HG03135 (cell line): ENCODE data around the gene ZC3H6.

ENCODE experiments used
- ATAC-seq: cut with Tn5 transposase; IDR thresholded peaks from one replicate; pipeline ENCODE4 v1.9.1; 2021; ENCODE audit warnings: mild to moderate bottlenecking, moderate library complexity; ENCODE audit not compliant: unreplicated experiment

The ZC3H6 gene, protein sequence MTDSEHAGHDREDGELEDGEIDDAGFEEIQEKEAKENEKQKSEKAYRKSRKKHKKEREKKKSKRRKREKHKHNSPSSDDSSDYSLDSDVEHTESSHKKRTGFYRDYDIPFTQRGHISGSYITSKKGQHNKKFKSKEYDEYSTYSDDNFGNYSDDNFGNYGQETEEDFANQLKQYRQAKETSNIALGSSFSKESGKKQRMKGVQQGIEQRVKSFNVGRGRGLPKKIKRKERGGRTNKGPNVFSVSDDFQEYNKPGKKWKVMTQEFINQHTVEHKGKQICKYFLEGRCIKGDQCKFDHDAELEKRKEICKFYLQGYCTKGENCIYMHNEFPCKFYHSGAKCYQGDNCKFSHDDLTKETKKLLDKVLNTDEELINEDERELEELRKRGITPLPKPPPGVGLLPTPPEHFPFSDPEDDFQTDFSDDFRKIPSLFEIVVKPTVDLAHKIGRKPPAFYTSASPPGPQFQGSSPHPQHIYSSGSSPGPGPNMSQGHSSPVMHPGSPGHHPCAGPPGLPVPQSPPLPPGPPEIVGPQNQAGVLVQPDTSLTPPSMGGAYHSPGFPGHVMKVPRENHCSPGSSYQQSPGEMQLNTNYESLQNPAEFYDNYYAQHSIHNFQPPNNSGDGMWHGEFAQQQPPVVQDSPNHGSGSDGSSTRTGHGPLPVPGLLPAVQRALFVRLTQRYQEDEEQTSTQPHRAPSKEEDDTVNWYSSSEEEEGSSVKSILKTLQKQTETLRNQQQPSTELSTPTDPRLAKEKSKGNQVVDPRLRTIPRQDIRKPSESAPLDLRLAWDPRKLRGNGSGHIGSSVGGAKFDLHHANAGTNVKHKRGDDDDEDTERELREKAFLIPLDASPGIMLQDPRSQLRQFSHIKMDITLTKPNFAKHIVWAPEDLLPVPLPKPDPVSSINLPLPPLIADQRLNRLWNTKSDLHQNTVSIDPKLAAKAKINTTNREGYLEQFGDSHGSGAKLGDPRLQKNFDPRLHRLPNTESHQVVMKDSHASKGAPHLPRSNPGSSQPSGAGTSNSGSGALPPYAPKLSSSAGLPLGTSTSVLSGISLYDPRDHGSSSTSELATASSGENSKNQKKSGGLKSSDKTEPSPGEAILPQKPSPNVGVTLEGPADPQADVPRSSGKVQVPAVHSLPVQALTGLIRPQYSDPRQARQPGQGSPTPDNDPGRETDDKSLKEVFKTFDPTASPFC

DNA sequence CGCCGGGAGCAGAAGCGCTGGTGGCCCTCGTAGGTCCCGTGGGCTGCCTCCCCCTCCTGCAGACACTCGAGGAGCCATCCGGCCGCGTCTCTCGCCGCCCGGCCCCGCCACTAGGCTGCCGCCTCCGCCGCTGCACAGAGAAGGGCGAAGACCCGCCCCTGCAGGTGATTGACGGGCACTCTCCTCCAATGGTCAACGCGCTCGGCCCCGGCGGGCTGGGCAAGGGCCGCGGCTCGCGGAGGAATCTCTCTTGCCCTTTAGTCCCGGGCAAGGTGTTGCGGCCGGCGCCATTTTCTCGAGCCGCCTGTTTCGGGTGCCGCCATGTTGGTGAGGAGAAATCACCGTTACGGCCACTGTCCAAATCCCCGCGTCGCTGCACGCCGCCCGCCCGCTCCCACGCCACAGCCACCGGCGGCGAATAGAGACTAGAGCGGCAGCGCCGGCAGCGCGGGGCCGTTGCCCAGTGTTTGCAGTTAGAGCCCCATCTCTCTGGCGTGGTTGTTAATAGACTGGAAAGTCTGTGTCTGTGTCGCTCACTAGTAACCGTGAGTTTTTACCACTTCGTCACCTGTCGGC, at the start of gene ZC3H6:
TSS of gene ZC3H6 (plus strand) at position 287 of the 576 bp plus-strand sequence. CDS start 398 bp downstream, outside the sequence.
- ATAC-seq, result peak; percentile 93

DNA sequence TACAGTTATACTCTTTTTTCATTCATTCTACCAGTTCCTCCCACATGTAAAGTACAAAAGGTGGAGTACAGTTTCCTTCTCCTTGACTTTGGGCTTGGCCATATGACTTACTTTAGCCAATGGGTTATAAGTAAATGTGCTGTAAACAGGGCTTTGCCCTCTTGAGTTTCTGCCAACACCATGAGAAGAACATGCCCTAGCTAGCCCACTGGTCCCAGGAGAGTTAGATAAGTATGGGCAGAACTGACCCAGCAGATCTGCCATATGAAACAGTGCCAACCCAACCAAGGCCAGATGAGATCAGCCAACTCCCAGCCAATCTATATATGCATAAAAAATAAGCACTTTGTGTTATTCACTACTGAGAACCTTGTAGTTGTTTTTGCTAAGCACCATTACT, 46.0 kb upstream of the ZC3H6 start:
- no peak for ATAC-seq

DNA sequence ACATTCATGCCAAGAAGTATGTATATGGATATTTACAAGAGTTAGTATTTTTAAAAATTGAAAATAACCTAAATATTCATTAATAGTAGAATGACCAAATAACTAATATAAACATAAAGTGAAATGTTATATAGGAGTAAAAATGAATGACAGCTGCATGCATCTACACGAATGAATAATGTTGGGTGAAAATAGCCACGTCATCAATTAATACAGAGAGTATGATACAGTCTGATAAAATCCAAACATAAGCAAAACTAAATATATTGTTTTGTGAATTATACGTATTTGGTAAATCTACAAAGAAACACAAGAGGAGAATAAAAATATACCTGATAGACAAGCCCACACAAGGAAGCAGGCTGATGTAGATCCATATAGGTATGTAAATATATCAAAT, 45.0 kb upstream of the ZC3H6 start:
- ATAC-seq, result no peak

GRCh38 chr2:112239862-112240261, 35.5 kb upstream of the ZC3H6 start:
- ATAC-seq, result no peak

GRCh38 chr2:112242384-112242783, 33.0 kb upstream of the ZC3H6 start:
- ATAC-seq, result no peak

- ATAC-seq, result no peak
Measured at GRCh38 chr2:112243233-112243632, 32.2 kb upstream of the ZC3H6 start.

GRCh38 chr2:112244854-112245253, 30.5 kb upstream of the ZC3H6 start:
- no peak for ATAC-seq

GRCh38 chr2:112251271-112251670, 24.1 kb upstream of the ZC3H6 start:
- ATAC-seq, result no peak

GRCh38 chr2:112253261-112253815, 22.1 kb upstream of the ZC3H6 start:
- ATAC-seq, result no peak

GRCh38 chr2:112254466-112255240, 20.7 kb upstream of the ZC3H6 start, which contains the start of gene ZC3H8:
ZC3H8 (minus strand) TSS chr2:112255042; CDS start chr2:112254981, 61 bp downstream.
- ATAC-seq, result peak; percentile 93

GRCh38 chr2:112255875-112256274, 19.5 kb upstream of the ZC3H6 start:
- no peak for ATAC-seq

DNA sequence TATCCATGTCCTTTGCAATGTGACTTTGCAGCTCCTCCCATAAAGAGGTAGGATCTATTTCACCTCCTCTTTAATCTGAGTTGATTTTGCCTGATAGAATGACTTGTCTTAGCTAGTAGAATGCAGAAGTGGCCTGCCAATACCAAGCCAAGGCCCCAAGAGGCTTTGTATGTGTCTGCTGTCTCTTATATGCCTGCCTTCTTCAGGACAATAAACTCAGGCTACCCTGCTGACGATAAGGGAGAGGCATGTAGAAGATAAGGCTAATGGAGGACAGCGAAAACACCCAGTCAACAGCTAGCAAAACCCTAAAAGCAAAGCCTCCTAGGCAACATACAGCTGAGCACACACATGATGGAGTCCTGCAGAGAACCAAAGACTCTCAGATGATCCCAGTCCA, 18.7 kb upstream of the ZC3H6 start:
- no peak for ATAC-seq

DNA sequence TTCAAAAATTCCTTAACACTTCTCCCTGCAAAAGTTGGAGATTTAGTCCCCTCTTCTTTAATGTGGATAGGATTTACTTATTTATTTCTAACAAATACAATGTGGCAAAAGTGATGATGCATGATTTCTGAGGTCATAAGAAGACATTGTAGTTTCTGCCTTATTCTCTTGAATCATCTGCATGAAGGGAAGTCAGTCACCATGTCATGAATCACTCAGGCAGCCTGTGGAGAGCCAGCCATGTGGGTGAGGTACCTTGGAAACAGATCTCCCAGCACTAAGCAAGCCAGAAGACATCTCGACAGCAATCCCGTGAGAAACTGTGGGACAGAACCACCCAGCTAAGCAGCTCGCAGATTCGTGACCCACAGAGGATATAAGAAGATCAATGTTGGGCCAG, 17.8 kb upstream of the ZC3H6 start:
- ATAC-seq, result no peak

- no peak for ATAC-seq
Measured at GRCh38 chr2:112259509-112260294, 15.7 kb upstream of the ZC3H6 start.

GRCh38 chr2:112260295-112260625, 15.1 kb upstream of the ZC3H6 start:
- no peak for ATAC-seq

DNA sequence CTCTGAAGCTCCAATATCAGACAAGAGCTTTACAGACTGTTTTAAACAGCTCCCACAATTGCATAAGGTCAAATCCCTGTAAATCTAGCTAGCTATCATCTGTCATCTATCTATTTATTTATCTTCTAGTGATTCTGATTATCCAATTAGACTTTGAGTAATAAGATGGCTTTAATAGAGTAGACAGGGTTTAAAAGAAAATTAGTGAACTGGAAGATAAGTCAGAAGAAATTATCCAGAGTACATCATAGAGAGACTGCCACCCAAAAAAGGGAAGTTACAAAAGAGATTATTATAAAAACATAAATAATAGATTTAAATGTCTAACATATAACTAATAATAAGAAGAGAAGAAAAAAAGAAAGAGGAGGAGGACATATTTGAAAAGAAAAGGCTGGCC, 12.5 kb upstream of the ZC3H6 start:
- no peak for ATAC-seq

GRCh38 chr2:112268547-112268946, 6.8 kb upstream of the ZC3H6 start:
- ATAC-seq, result no peak

- no peak for ATAC-seq
Measured at GRCh38 chr2:112272669-112273068, 2.7 kb upstream of the ZC3H6 start.

GRCh38 chr2:112273349-112273748, 2.0 kb upstream of the ZC3H6 start:
- no peak for ATAC-seq
